B cell (primary cell): ENCODE data around the gene GEMIN2. TPM values are rescaled to one million over a fixed set of nuclear protein-coding genes. Genes with fewer than 3 reads are reported as not detected.

ENCODE experiments used
- ATAC-seq: fragments of 200-7000 bp; cut with Tn5 transposase; one replicate; pipeline ENCODE4 v1.10.0; 2021; ENCODE audit warnings: low read depth, mild to moderate bottlenecking, moderate number of reproducible peaks, moderate library complexity
- CTCF ChIA-PET: fragments of 350-600 bp; sonication (Branson Sonifier 250); formaldehyde crosslinking; loops from one replicate; lab custom pipeline; 2021; ENCODE audit warnings: antibody characterized with exemption, inconsistent platforms; lab: Charles Lee
- POLR2A ChIA-PET: fragments of 350-600 bp; sonication (Branson Sonifier 250); formaldehyde crosslinking; loops from one replicate; lab custom pipeline; 2021; ENCODE audit warnings: antibody characterized with exemption; lab: Charles Lee
- DNase-seq: peaks from one replicate; pipeline ENCODE4 v3.0.0; 2013
- H2AFZ ChIP-seq: 2 replicates; pipeline ENCODE4 v1.6.1; 2012; ENCODE audit warnings: mild to moderate bottlenecking, low read depth, low read length; ENCODE audit not compliant: insufficient read depth, poor library complexity, severe bottlenecking
- H3K27ac ChIP-seq, 2 donors: 1 replicate in 1 of 2; 2 replicates in 1 of 2; pipeline ENCODE4 v1.5.1; 2012 to 2013; ENCODE audit warnings: low read length in 2 of 2, mild to moderate bottlenecking in 2 of 2, moderate library complexity in 1 of 2
- H3K27me3 ChIP-seq, 4 experiments: fragments of 200-600 bp in 1 of 4; sonication (generic) in 1 of 4; replicated peaks in 1 of 4; 1 replicate in 2 of 4; 2 replicates in 2 of 4; pipeline versions ENCODE4 v1.6.1 to v1.7.0; 2013 to 2016; ENCODE audit warnings: low read length in 3 of 4, mild to moderate bottlenecking in 2 of 4, mixed read lengths in 1 of 4, moderate library complexity in 1 of 4; ENCODE audit not compliant: insufficient read depth in 4 of 4, control insufficient read depth in 3 of 4; ENCODE audit errors: control extremely low read depth in 1 of 4
- H3K36me3 ChIP-seq, 2 experiments: replicated peaks in 1 of 2; 1 replicate in 1 of 2; 2 replicates in 1 of 2; pipeline versions ENCODE4 v1.6.1 to v1.7.1; 2013; ENCODE audit warnings: low read length in 1 of 2; ENCODE audit not compliant: insufficient read depth in 2 of 2, control insufficient read depth in 1 of 2; ENCODE audit errors: control extremely low read depth in 1 of 2, extremely low read depth in 1 of 2
- H3K4me1 ChIP-seq, 2 donors: fragments of 200-600 bp in 1 of 2; sonication (generic) in 1 of 2; 1 replicate in 1 of 2; 2 replicates in 1 of 2; pipeline versions ENCODE4 v1.5.1 to v1.6.1; 2013 to 2017; ENCODE audit warnings: low read length in 2 of 2; ENCODE audit not compliant: control insufficient read depth in 2 of 2, insufficient read depth in 2 of 2
- H3K4me2 ChIP-seq: replicated peaks from 2 replicates; pipeline ENCODE3; 2012; ENCODE audit warnings: mild to moderate bottlenecking, low read depth, low read length; ENCODE audit not compliant: poor library complexity, severe bottlenecking
- H3K4me3 ChIP-seq, 5 experiments: fragments of 200-600 bp in 1 of 5; sonication (generic) in 1 of 5; 1 replicate in 3 of 5; 2 replicates in 2 of 5; pipeline versions ENCODE4 v1.5.1 to v1.7.0; 2011 to 2016; ENCODE audit warnings: low read length in 4 of 5, mild to moderate bottlenecking in 4 of 5, low read depth in 2 of 5, control low read depth in 1 of 5, moderate library complexity in 1 of 5; ENCODE audit not compliant: insufficient read depth in 1 of 5; ENCODE audit errors: control extremely low read depth in 1 of 5, extremely low read depth in 1 of 5
- H3K79me2 ChIP-seq: fragments of 200-600 bp; sonication (generic); one replicate; pipeline ENCODE4 v1.6.0; 2016; ENCODE audit warnings: low read length; ENCODE audit not compliant: control insufficient read depth, insufficient read depth
- H3K9ac ChIP-seq: fragments of 200-600 bp; sonication (generic); 2 replicates; pipeline ENCODE4 v1.6.1; 2017; ENCODE audit warnings: mild to moderate bottlenecking, low read length, moderate library complexity
- H3K9me3 ChIP-seq, 3 donors: one replicate each; pipeline versions ENCODE4 v1.6.1 to v1.7.1; 2013; ENCODE audit warnings: low read length in 2 of 3; ENCODE audit not compliant: control insufficient read depth in 2 of 3, insufficient read depth in 1 of 3; ENCODE audit errors: control extremely low read depth in 1 of 3
- H4K20me1 ChIP-seq: 2 replicates; pipeline ENCODE4 v1.6.0; 2012; ENCODE audit warnings: mild to moderate bottlenecking, low read length; ENCODE audit not compliant: insufficient read depth, control insufficient read depth, poor library complexity, severe bottlenecking
- H3K27ac Mint-ChIP-seq: one replicate; pipeline ENCODE4 v1.8.0; 2021; ENCODE audit warnings: mixed read lengths
- H3K27me3 Mint-ChIP-seq: one replicate; pipeline ENCODE4 v1.8.0; 2021; ENCODE audit warnings: mixed read lengths
- H3K4me1 Mint-ChIP-seq: one replicate; pipeline ENCODE4 v1.8.0; 2021; ENCODE audit warnings: mixed read lengths
- H3K4me3 Mint-ChIP-seq: one replicate; pipeline ENCODE4 v1.8.0; 2021; ENCODE audit warnings: mixed read lengths
- H3K9me3 Mint-ChIP-seq: one replicate; pipeline ENCODE4 v1.8.0; 2022; ENCODE audit warnings: mixed read lengths; ENCODE audit not compliant: insufficient read depth
- EZH2 ChIP-seq: IDR thresholded peaks from 2 replicates; pipeline ENCODE4 v1.6.1; 2012; ENCODE audit warnings: borderline replicate concordance, low read depth, mild to moderate bottlenecking, moderate library complexity, low read length; ENCODE audit not compliant: insufficient read depth, poor library complexity, severe bottlenecking
- WGBS: methylation state at CpG from one replicate; pipeline ENCODE4 v1.1.5; 2013; ENCODE audit warnings: missing lambda C conversion rate; ENCODE audit not compliant: insufficient coverage; 5-methylcytosine and 5-hydroxymethylcytosine counted together
- intact Hi-C: fragments of 100-400 bp; cut with micrococcal nuclease; formaldehyde crosslinking; loops from one replicate; pipeline ENCODE4 v1.10.0; 2022
- polyA plus RNA-seq: library from polyadenylated mRNA; depleted of rRNA; stranded (reverse); fragments of >200 nt; gene quantifications from 2 replicates; pipeline ENCODE4 v1.2.3, GENCODE V29; 2012
- total RNA-seq, 2 donors: library from RNA; stranded (reverse); fragments of 120-200 nt in 1 of 2; gene quantifications; 1 replicate in 1 of 2; 2 replicates in 1 of 2; pipeline versions ENCODE4 v1.2.3 to v1.2.4, GENCODE V29; 2013 to 2022
- TF ChIP-seq, protein P1 (sequence below): fragments of 200-600 bp; IDR thresholded peaks from one replicate; pipeline ENCODE4 v1.8.0; 2022; ENCODE audit warnings: antibody characterized with exemption, mild to moderate bottlenecking

Gene GEMIN2
- total and polyA plus RNA-seq, 2 donors (not counting 1 experiment from before 2014, with no cell fraction given): 13.4 to 14.4 TPM

DNA sequence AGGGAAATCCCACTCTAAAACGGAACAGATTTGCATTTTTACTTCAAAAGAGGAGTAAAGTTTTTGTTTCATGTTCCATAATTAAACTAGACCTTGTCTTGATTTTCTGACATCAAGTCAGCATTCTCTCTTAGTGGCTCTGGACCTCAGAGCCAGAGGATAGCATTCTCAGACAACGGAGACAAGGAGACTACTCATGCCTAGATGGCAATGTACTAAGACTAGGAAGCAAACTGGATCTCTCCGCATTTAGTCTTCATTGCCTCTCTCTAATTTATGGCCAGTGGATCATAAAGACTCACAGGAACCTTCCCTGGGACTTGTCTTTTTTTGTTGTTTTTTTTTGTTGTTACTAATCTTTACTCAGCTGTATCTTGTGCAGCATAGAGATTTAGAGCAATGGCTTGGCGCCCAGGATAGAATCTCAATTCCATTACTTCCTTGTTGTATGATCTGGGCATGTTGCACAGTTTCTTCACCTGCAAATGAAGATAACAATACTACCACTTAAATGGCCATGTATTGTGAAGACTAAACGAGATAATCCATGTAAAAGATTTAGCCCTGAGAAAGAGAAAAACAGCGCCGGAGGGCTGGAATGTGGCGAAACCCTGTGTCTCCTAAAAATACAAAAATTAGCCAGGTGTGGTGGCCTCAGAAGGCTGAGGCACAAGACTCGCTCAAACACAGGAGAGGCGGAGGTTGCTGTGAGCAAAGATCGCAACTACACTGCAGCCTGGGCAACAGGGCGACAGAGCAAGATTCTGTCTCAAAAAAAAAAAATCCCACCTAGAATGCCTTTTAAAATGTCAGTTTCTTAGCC is 4.0 kb upstream of the GEMIN2 start:
- no peaks in the 10 kb centered on the region for H4K20me1 ChIP-seq
- no peaks in the 10 kb centered on the region for H3K27me3 Mint-ChIP-seq
- peak overlapping the region; percentile 67 for H3K27ac Mint-ChIP-seq
- DNase-seq (no peak), ATAC-seq (no peak)
- peak overlapping the region; percentile 47 for H3K4me3 Mint-ChIP-seq
- no peak overlapping the region for H2AFZ ChIP-seq
- H3K4me1 ChIP-seq: peaks cover 10 to 12% of the 10 kb centered on the region in 2 donors
- H3K4me1 Mint-ChIP-seq: peaks cover 19% of the 10 kb centered on the region
- intact Hi-C loops: no loop called here
- no peaks in the 10 kb centered on the region for H3K9me3 ChIP-seq
- no peak overlapping the region for H3K27ac ChIP-seq
- no peaks in the 10 kb centered on the region for H3K9me3 Mint-ChIP-seq
- CTCF ChIA-PET: no interaction called here
- TF ChIP-seq, protein P1, sequence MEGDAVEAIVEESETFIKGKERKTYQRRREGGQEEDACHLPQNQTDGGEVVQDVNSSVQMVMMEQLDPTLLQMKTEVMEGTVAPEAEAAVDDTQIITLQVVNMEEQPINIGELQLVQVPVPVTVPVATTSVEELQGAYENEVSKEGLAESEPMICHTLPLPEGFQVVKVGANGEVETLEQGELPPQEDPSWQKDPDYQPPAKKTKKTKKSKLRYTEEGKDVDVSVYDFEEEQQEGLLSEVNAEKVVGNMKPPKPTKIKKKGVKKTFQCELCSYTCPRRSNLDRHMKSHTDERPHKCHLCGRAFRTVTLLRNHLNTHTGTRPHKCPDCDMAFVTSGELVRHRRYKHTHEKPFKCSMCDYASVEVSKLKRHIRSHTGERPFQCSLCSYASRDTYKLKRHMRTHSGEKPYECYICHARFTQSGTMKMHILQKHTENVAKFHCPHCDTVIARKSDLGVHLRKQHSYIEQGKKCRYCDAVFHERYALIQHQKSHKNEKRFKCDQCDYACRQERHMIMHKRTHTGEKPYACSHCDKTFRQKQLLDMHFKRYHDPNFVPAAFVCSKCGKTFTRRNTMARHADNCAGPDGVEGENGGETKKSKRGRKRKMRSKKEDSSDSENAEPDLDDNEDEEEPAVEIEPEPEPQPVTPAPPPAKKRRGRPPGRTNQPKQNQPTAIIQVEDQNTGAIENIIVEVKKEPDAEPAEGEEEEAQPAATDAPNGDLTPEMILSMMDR: no peak
- no peak for TF ChIP-seq EZH2
- WGBS: 99% methylated on average over 7 of the region's 12 CpGs
- H3K27me3 ChIP-seq: no peaks in the 10 kb centered on the region
- H3K4me2 ChIP-seq: peak overlapping the region; percentile 25
- H3K36me3 ChIP-seq: no peaks in the 10 kb centered on the region
- H3K9ac ChIP-seq: peak overlapping the region; percentile 35
- peaks cover 18% of the 10 kb centered on the region for H3K79me2 ChIP-seq
- peak overlapping the region in 1 of 5 experiments; percentile 21 for H3K4me3 ChIP-seq
- POLR2A ChIA-PET: no interaction called here

DNA sequence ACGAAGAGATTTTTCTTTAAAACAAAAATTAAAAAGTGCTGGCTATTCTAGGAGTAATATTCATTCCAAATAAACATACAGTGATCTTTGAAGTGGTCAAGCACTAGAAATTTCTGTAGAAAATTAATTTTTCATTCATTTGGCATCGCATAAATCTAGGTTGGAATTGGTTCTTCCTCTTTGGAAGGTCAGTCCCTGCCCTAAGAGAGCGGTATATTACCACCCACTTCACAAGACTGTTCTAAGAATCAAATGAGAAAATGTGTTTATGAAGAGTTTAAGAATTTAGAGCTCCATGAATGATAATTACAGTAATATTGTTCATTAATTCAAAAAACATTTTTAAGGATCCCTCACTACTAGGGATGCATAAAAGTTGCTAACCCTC is 444 bp upstream of the GEMIN2 start:
- H3K79me2 ChIP-seq: peaks cover 29% of the 10 kb centered on the region
- no peak for ATAC-seq
- H3K9me3 ChIP-seq: no peaks in the 10 kb centered on the region
- H3K27ac ChIP-seq: peak overlapping the region; percentile 59 to 75
- no peaks in the 10 kb centered on the region for H3K9me3 Mint-ChIP-seq
- H3K4me2 ChIP-seq: peak overlapping the region; percentile 79
- H4K20me1 ChIP-seq: no peaks in the 10 kb centered on the region
- peaks cover 0 to 10% of the 10 kb centered on the region in 2 experiments for H3K36me3 ChIP-seq
- H3K4me3 Mint-ChIP-seq: peak overlapping the region; percentile 93
- peak overlapping the region; percentile 92 for H3K27ac Mint-ChIP-seq
- ChIA-PET CTCF (interaction anchor here (0.8 to 2.0 kb wide), 3 partner anchors 10 to 312 kb away, joined by 3 to 8 read pairs (median 4); partner anchors contain the start of genes PNN and SEC23A), POLR2A (interaction anchor here (0.7 to 1.3 kb wide), 6 partner anchors 10 to 318 kb away, joined by 3 to 12 read pairs (median 4); partner anchors contain the start of genes FBXO33, PNN, SEC23A and TRAPPC6B)
- DNase-seq: no peak
- peak overlapping the region; percentile 81 for H3K9ac ChIP-seq
- peaks cover 27% of the 10 kb centered on the region for H3K4me1 Mint-ChIP-seq
- no peaks in the 10 kb centered on the region for H3K27me3 Mint-ChIP-seq
- H3K4me3 ChIP-seq: peak overlapping the region; percentile 68 to 85 (median 83)
- no peaks in the 10 kb centered on the region for H3K27me3 ChIP-seq
- intact Hi-C loops: loop anchor here (1.0 kb wide), 4 partner anchors 10 to 154 kb away; partner anchors contain the start of genes PNN, SEC23A and TRAPPC6B
- no CpG with 5 or more reads among the region's 3 CpGs for WGBS
- H2AFZ ChIP-seq: peak overlapping the region; percentile 85
- TF ChIP-seq, protein P1: no peak
- no peak for TF ChIP-seq EZH2
- peaks cover 13% of the 10 kb centered on the region in 2 donors for H3K4me1 ChIP-seq
